Panc1 (cell line): ENCODE measurements around the gene RIOX2. TPM values are rescaled to one million over a fixed set of nuclear protein-coding genes. Genes with fewer than 3 reads are reported as not detected.

Source experiments
- ATAC-seq: fragments of 200-7000 bp; cut with Tn5 transposase; 2 replicates; pipeline ENCODE4 v1.9.1; 2020; ENCODE audit warnings: mild to moderate bottlenecking, moderate library complexity
- BruUV-seq: library from RNA; stranded (reverse); fragments of 400-500 nt; replicated peaks from 2 replicates; lab custom pipeline; 2021; lab: Mats Ljungman, UMichigan
- CTCF ChIA-PET: fragments of 300-600 bp; sonication (Branson Sonifier 250); formaldehyde crosslinking; loops from one replicate; lab custom pipeline; 2022; ENCODE audit warnings: antibody characterized with exemption; lab: Charles Lee
- POLR2A ChIA-PET: fragments of 300-600 bp; sonication (Branson Sonifier 250); formaldehyde crosslinking; loops from one replicate; lab custom pipeline; 2022; ENCODE audit warnings: antibody characterized with exemption; lab: Charles Lee
- DNase-seq: peaks from one replicate; pipeline ENCODE4 v3.0.0-alpha.2; 2010; ENCODE audit warnings: low read depth, low spot score
- H3K27ac ChIP-seq: 2 replicates; pipeline ENCODE4 v1.5.1; 2011; ENCODE audit warnings: mild to moderate bottlenecking, low read length, inconsistent platforms
- H3K27me3 ChIP-seq: fragments of 200-500 bp; sonication (Bioruptor generic); 2 replicates; pipeline ENCODE4 v1.6.0; 2014; ENCODE audit warnings: low read length, inconsistent platforms; ENCODE audit not compliant: control insufficient read depth, insufficient read depth
- H3K36me3 ChIP-seq: fragments of 200-500 bp; sonication (Bioruptor generic); 2 replicates; pipeline ENCODE4 v1.5.1; 2014; ENCODE audit warnings: inconsistent platforms, mild to moderate bottlenecking, low read length, moderate library complexity; ENCODE audit not compliant: control insufficient read depth, insufficient read depth
- H3K4me1 ChIP-seq: 2 replicates; pipeline ENCODE4 v1.5.1; 2011; ENCODE audit warnings: inconsistent platforms, mild to moderate bottlenecking, low read length, moderate library complexity; ENCODE audit not compliant: control insufficient read depth, insufficient read depth
- H3K4me3 ChIP-seq, 2 experiments: 2 replicates each; pipeline ENCODE4 v1.5.1; 2011 to 2012; ENCODE audit warnings: low read depth in 2 of 2, low read length in 2 of 2, mild to moderate bottlenecking in 2 of 2, inconsistent platforms in 1 of 2, moderate library complexity in 1 of 2
- H3K9me3 ChIP-seq: fragments of 200-500 bp; sonication (Bioruptor generic); 2 replicates; pipeline ENCODE4 v1.5.1; 2014; ENCODE audit warnings: low read depth, mild to moderate bottlenecking, inconsistent platforms, low read length, moderate library complexity; ENCODE audit not compliant: control insufficient read depth, insufficient read depth
- POLR2AphosphoS5 ChIP-seq: IDR thresholded peaks from 2 replicates; pipeline ENCODE4 v1.6.1; 2012; ENCODE audit warnings: mild to moderate bottlenecking, low read depth, low read length, moderate library complexity
- SIN3A ChIP-seq: IDR thresholded peaks from 2 replicates; pipeline ENCODE4 v1.6.1; 2012; ENCODE audit warnings: low read depth, mild to moderate bottlenecking, low read length, moderate library complexity, borderline replicate concordance; ENCODE audit not compliant: insufficient read depth
- TCF7L2 ChIP-seq: IDR thresholded peaks from 2 replicates; pipeline ENCODE4 v1.6.1; 2011; ENCODE audit warnings: mild to moderate bottlenecking, low read depth, low read length, inconsistent platforms
- in situ Hi-C: cut with HindIII; loops from 2 replicates; pipeline ENCODE4 v1.10.0; 2016; ENCODE audit warnings: low sequenced_read_pairs, low pct_unique_long_range_greater_than_20kb
- intact Hi-C: fragments of 100-400 bp; cut with micrococcal nuclease; formaldehyde crosslinking; loops from one replicate; pipeline ENCODE4 v1.10.0; 2022; ENCODE audit not compliant: unreplicated experiment
- total RNA-seq: library from RNA; stranded (reverse); gene quantifications from one replicate; pipeline ENCODE4 v1.2.1, GENCODE V29; 2021; ENCODE audit not compliant: unreplicated experiment
- TF ChIP-seq, protein P1 (sequence below): fragments of 450-650 bp; IDR thresholded peaks from 2 replicates; pipeline ENCODE4 v1.5.1; 2017; ENCODE audit warnings: mild to moderate bottlenecking
- TF ChIP-seq, protein P2 (sequence below), 2 experiments: IDR thresholded peaks; 2 replicates each; pipeline ENCODE4 v1.6.1; 2011 to 2012; ENCODE audit warnings: low read depth in 2 of 2, control low read depth in 1 of 2, low read length in 1 of 2, mild to moderate bottlenecking in 1 of 2, moderate library complexity in 1 of 2; ENCODE audit not compliant: insufficient read depth in 1 of 2

The RIOX2 gene
- total RNA-seq, 1 experiment from 2014 or later, result 44.1 TPM

DNA sequence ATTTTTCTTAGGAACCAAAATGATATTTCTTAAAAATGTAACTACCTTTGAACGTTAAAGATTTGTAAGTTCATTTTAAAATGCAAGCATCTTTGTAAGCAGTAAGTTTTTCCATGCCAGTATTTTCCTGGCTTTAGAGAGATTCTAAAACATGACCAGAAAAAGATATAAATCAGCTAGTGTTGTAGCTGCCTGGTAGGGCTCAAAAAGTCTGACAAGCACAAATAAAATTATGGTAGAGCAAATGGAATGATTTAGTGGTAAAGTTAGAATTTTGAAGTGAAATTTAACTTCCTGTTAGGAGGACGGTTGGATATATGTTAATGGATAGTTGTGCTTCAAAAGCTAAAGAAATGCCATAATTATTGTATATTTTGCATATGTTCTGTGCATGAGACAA is 33.2 kb upstream of the RIOX2 start:
- no peak overlapping the region for H3K27ac ChIP-seq
- no peaks in the 10 kb centered on the region for H3K4me1 ChIP-seq
- CTCF ChIA-PET, result no interaction called here
- TF ChIP-seq POLR2AphosphoS5 (no peak), SIN3A (no peak), TCF7L2 (no peak)
- TF ChIP-seq, protein P1, sequence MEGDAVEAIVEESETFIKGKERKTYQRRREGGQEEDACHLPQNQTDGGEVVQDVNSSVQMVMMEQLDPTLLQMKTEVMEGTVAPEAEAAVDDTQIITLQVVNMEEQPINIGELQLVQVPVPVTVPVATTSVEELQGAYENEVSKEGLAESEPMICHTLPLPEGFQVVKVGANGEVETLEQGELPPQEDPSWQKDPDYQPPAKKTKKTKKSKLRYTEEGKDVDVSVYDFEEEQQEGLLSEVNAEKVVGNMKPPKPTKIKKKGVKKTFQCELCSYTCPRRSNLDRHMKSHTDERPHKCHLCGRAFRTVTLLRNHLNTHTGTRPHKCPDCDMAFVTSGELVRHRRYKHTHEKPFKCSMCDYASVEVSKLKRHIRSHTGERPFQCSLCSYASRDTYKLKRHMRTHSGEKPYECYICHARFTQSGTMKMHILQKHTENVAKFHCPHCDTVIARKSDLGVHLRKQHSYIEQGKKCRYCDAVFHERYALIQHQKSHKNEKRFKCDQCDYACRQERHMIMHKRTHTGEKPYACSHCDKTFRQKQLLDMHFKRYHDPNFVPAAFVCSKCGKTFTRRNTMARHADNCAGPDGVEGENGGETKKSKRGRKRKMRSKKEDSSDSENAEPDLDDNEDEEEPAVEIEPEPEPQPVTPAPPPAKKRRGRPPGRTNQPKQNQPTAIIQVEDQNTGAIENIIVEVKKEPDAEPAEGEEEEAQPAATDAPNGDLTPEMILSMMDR, result no peak
- TF ChIP-seq, protein P2, sequence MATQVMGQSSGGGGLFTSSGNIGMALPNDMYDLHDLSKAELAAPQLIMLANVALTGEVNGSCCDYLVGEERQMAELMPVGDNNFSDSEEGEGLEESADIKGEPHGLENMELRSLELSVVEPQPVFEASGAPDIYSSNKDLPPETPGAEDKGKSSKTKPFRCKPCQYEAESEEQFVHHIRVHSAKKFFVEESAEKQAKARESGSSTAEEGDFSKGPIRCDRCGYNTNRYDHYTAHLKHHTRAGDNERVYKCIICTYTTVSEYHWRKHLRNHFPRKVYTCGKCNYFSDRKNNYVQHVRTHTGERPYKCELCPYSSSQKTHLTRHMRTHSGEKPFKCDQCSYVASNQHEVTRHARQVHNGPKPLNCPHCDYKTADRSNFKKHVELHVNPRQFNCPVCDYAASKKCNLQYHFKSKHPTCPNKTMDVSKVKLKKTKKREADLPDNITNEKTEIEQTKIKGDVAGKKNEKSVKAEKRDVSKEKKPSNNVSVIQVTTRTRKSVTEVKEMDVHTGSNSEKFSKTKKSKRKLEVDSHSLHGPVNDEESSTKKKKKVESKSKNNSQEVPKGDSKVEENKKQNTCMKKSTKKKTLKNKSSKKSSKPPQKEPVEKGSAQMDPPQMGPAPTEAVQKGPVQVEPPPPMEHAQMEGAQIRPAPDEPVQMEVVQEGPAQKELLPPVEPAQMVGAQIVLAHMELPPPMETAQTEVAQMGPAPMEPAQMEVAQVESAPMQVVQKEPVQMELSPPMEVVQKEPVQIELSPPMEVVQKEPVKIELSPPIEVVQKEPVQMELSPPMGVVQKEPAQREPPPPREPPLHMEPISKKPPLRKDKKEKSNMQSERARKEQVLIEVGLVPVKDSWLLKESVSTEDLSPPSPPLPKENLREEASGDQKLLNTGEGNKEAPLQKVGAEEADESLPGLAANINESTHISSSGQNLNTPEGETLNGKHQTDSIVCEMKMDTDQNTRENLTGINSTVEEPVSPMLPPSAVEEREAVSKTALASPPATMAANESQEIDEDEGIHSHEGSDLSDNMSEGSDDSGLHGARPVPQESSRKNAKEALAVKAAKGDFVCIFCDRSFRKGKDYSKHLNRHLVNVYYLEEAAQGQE (IDR thresholded peaks at IDR 0.05; ENCODE audit: insufficient read depth in 1 of 2, low read depth in 2 of 2, low read length in 1 of 2), result no peak
- POLR2A ChIA-PET, result no interaction called here
- no TSS peak for BruUV-seq
- ATAC-seq, result no peak
- H3K27me3 ChIP-seq, result peaks cover 4% of the 10 kb centered on the region
- intact Hi-C loops, result no loop called here
- H3K4me3 ChIP-seq, result no peak overlapping the region
- DNase-seq, result no peak
- no peaks in the 10 kb centered on the region for H3K9me3 ChIP-seq
- no peaks in the 10 kb centered on the region for H3K36me3 ChIP-seq
- in situ Hi-C loops, result no loop called here

DNA sequence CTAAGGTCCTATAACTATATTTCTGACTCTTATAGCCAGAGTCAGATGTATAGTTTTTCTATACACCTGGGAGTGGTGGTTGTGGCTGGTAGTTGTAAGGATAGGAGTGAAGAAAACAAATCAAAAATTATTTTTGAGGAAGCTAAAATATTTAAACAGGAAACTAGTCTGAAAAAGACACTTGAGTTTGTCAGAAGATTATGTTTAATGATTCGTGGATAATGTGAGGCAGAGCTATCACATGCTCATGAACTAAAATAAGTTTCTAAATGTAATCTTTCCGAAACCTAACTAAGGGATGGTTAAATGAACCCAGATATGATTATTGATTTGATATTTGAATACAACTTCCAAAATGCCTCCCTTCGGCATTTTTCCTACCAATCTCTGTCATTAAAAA is 32.5 kb upstream of the RIOX2 start:
- no peaks in the 10 kb centered on the region for H3K4me1 ChIP-seq
- ChIA-PET POLR2A (no interaction called here), CTCF (no interaction called here)
- no peak for TF ChIP-seq TCF7L2
- TF ChIP-seq, protein P1, result no peak
- TF ChIP-seq SIN3A, result no peak
- TF ChIP-seq POLR2AphosphoS5, result no peak
- TF ChIP-seq, protein P2 (IDR thresholded peaks at IDR 0.05; ENCODE audit: insufficient read depth in 1 of 2, low read depth in 2 of 2, low read length in 1 of 2), result no peak
- ATAC-seq (no peak), DNase-seq (no peak)
- no peak overlapping the region for H3K4me3 ChIP-seq
- in situ Hi-C loops, result no loop called here
- peaks cover 4% of the 10 kb centered on the region for H3K27me3 ChIP-seq
- H3K36me3 ChIP-seq, result no peaks in the 10 kb centered on the region
- no TSS peak for BruUV-seq
- intact Hi-C loops, result no loop called here
- no peak overlapping the region for H3K27ac ChIP-seq
- no peaks in the 10 kb centered on the region for H3K9me3 ChIP-seq
